IMR-90 (cell line): Measurements from ENCODE around the gene TSPO. TPM values are rescaled to one million over a fixed set of nuclear protein-coding genes. Genes with fewer than 3 reads are reported as not detected.

Source experiments
- ATAC-seq: fragments of 200-7000 bp; cut with Tn5 transposase; 2 replicates; pipeline ENCODE4 v1.9.1; 2020; ENCODE audit warnings: low read depth, mild to moderate bottlenecking, moderate library complexity
- BruUV-seq: library from RNA; stranded (reverse); fragments of 400-500 nt; replicated peaks from 2 replicates; lab custom pipeline; 2021; lab: Mats Ljungman, UMichigan
- CTCF ChIA-PET: fragments of 300-600 bp; formaldehyde crosslinking; extraction: SDS; loops from one replicate; lab custom pipeline; 2021; ENCODE audit warnings: antibody characterized with exemption; lab: Yijun Ruan, JAX
- POLR2A ChIA-PET: fragments of 300-600 bp; sonication (Branson Sonifier 250); formaldehyde crosslinking; loops from one replicate; lab custom pipeline; 2022; ENCODE audit warnings: antibody characterized with exemption; ENCODE audit not compliant: unreplicated experiment; lab: Charles Lee
- DNase-seq: peaks from one replicate; pipeline ENCODE4 v3.0.0; 2013
- H2AFZ ChIP-seq: replicated peaks from 2 replicates; pipeline ENCODE3; 2013; ENCODE audit warnings: low read length, mild to moderate bottlenecking; ENCODE audit not compliant: poor library complexity
- H2AK5ac ChIP-seq: 2 replicates; pipeline ENCODE4 v1.6.1; 2013; ENCODE audit warnings: low read depth, low read length, inconsistent platforms
- H2AK9ac ChIP-seq: replicated peaks from 2 replicates; pipeline ENCODE3; 2013; ENCODE audit warnings: mild to moderate bottlenecking, low read depth, low read length, moderate library complexity; ENCODE audit not compliant: poor library complexity
- H2BK120ac ChIP-seq: 2 replicates; pipeline ENCODE4 v1.6.1; 2013; ENCODE audit warnings: low read depth, low read length, inconsistent platforms
- H2BK15ac ChIP-seq: 3 replicates; pipeline ENCODE4 v1.6.1; 2013; ENCODE audit warnings: low read depth, low read length, inconsistent platforms
- H2BK20ac ChIP-seq: 2 replicates; pipeline ENCODE4 v1.6.1; 2013; ENCODE audit warnings: low read depth, mild to moderate bottlenecking, inconsistent platforms, low read length, moderate library complexity
- H2BK5ac ChIP-seq: 2 replicates; pipeline ENCODE4 v1.6.1; 2013; ENCODE audit warnings: mild to moderate bottlenecking, low read depth, low read length, inconsistent platforms; ENCODE audit not compliant: poor library complexity, severe bottlenecking
- H3K14ac ChIP-seq: replicated peaks from 2 replicates; pipeline ENCODE4 v1.6.1; 2013; ENCODE audit warnings: low read depth, low read length, inconsistent platforms
- H3K18ac ChIP-seq: 2 replicates; pipeline ENCODE4 v1.6.1; 2013; ENCODE audit warnings: low read depth, low read length, control low read depth
- H3K23ac ChIP-seq: 2 replicates; pipeline ENCODE4 v1.6.1; 2013; ENCODE audit warnings: low read depth, low read length, inconsistent platforms
- H3K27ac ChIP-seq: 2 replicates; pipeline ENCODE4 v1.5.1; 2013; ENCODE audit warnings: mild to moderate bottlenecking, control low read depth, low read length; ENCODE audit not compliant: insufficient read depth
- H3K27me3 ChIP-seq: 2 replicates; pipeline ENCODE4 v1.6.1; 2013; ENCODE audit warnings: low read length; ENCODE audit not compliant: control insufficient read depth, insufficient read depth
- H3K36me3 ChIP-seq: 2 replicates; pipeline ENCODE4 v1.6.1; 2013; ENCODE audit warnings: low read length, mixed read lengths; ENCODE audit not compliant: control insufficient read depth, insufficient read depth
- H3K4ac ChIP-seq: 2 replicates; pipeline ENCODE4 v1.6.1; 2013; ENCODE audit warnings: low read depth, low read length, inconsistent platforms
- H3K4me1 ChIP-seq: 2 replicates; pipeline ENCODE4 v1.6.1; 2013; ENCODE audit warnings: low read length, mixed read lengths; ENCODE audit not compliant: control insufficient read depth, insufficient read depth
- H3K4me2 ChIP-seq: 2 replicates; pipeline ENCODE4 v1.6.1; 2013; ENCODE audit warnings: low read depth, mild to moderate bottlenecking, control low read depth, low read length, moderate library complexity
- H3K4me3 ChIP-seq: 2 replicates; pipeline ENCODE4 v1.5.1; 2013; ENCODE audit warnings: low read depth, mild to moderate bottlenecking, control low read depth, low read length, moderate library complexity; ENCODE audit not compliant: insufficient read depth
- H3K56ac ChIP-seq: 2 replicates; pipeline ENCODE4 v1.6.1; 2013; ENCODE audit warnings: low read length, inconsistent platforms; ENCODE audit not compliant: insufficient read depth; ENCODE audit errors: extremely low read depth
- H3K79me1 ChIP-seq, 2 experiments: 2 replicates each; pipeline ENCODE4 v1.6.1; 2013; ENCODE audit warnings: low read length in 2 of 2, inconsistent platforms in 1 of 2, low read depth in 1 of 2
- H3K9ac ChIP-seq: 2 replicates; pipeline ENCODE4 v1.6.1; 2013; ENCODE audit warnings: low read depth, low read length, control low read depth
- H3K9me1 ChIP-seq: 2 replicates; pipeline ENCODE4 v1.6.1; 2013; ENCODE audit warnings: low read length, inconsistent platforms; ENCODE audit not compliant: insufficient read depth
- H3K9me3 ChIP-seq: 2 replicates; pipeline ENCODE4 v1.6.1; 2013; ENCODE audit warnings: low read length; ENCODE audit not compliant: control insufficient read depth, insufficient read depth
- H4K20me1 ChIP-seq: 2 replicates; pipeline ENCODE4 v1.6.1; 2013; ENCODE audit warnings: low read length, inconsistent platforms; ENCODE audit not compliant: insufficient read depth
- H4K5ac ChIP-seq: 2 replicates; pipeline ENCODE4 v1.6.1; 2013; ENCODE audit warnings: mild to moderate bottlenecking, low read depth, low read length, control low read depth
- H4K8ac ChIP-seq, 2 experiments: 2 replicates each; pipeline ENCODE4 v1.6.1; 2013; ENCODE audit warnings: low read depth in 2 of 2, low read length in 2 of 2, control low read depth in 1 of 2, inconsistent platforms in 1 of 2
- H4K91ac ChIP-seq: 2 replicates; pipeline ENCODE4 v1.6.1; 2013; ENCODE audit warnings: low read depth, low read length, inconsistent platforms; ENCODE audit not compliant: insufficient read depth
- MXI1 ChIP-seq: IDR thresholded peaks from 2 replicates; pipeline ENCODE4 v1.6.1; 2012; ENCODE audit warnings: low read depth, mild to moderate bottlenecking, low read length, moderate library complexity, borderline replicate concordance
- SMC3 ChIP-seq: fragments of 150-350 bp; IDR thresholded peaks from 2 replicates; pipeline ENCODE4 v1.6.1; 2016; ENCODE audit warnings: low read depth, mild to moderate bottlenecking, antibody characterized with exemption, low read length, moderate library complexity
- whole genome bisulfite sequencing, 2 experiments: methylation state at CpG; one replicate each; pipeline versions ENCODE4 v1.1.5 to v1.1.7; 2013; ENCODE audit warnings: missing lambda C conversion rate in 2 of 2; ENCODE audit not compliant: insufficient read length in 1 of 2; ENCODE audit errors: extremely low coverage in 2 of 2; 5-methylcytosine and 5-hydroxymethylcytosine counted together
- dilution Hi-C: fragments of 300-500 bp; cut with HindIII; formaldehyde crosslinking; loops from one replicate; pipeline ENCODE4 v1.14.3; 2018; ENCODE audit warnings: low sequenced_read_pairs; ENCODE audit not compliant: unreplicated experiment
- in situ Hi-C: fragments of 300-500 bp; cut with MboI; formaldehyde crosslinking; loops from 3 replicates; pipeline ENCODE4 v1.14.3; 2019; ENCODE audit warnings: low sequenced_read_pairs, inconsistent platforms, mixed read lengths
- intact Hi-C: fragments of 100-400 bp; cut with micrococcal nuclease; formaldehyde crosslinking; loops from 2 replicates; pipeline ENCODE4 v1.10.0; 2022
- polyA plus RNA-seq, 3 experiments: library from polyadenylated mRNA; depleted of rRNA; stranded (reverse); fragments of >200 nt; gene quantifications; 2 replicates each; pipeline ENCODE4 v1.2.3, GENCODE V29; 2012; ENCODE audit warnings: low replicate concordance in 1 of 3
- total RNA-seq: library from RNA; depleted of rRNA; stranded (reverse); fragments of >200 nt; gene quantifications from 2 replicates; pipeline ENCODE4 v1.2.3, GENCODE V29; 2012

The TSPO gene
- total and polyA plus RNA-seq, 2 of the 4 experiments (the other 2 are of a cell fraction) = 115 to 297 TPM

DNA sequence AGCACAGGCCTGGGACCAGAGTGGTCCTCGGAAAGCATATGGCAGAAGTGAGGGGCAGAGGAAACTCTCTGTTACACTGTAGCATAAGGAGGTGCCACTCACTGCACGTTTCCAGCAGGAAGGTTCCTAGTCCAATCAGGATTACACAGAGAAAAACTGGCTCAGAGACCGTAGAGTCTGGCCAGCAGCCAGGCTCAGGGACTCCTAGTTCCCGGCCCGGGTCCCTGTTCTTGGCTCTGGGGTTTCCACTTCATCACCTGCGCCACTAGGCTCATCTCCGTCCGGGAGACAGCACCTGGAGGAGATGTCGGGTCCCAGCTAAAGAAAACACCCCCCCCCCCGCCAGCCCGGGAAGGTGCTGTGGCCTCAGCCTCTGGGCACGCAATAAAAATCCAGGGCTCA lies 34.5 kb downstream of the TSPO start:
- ChIA-PET CTCF (interaction anchor here (0.6 kb wide), 1 partner anchor 401 kb away, joined by 3 read pairs; no protein-coding TSS in a partner anchor), POLR2A (interaction anchor here (0.6 kb wide), 1 partner anchor 35 kb away, joined by 19 read pairs; the partner anchor contains the start of gene TSPO)
- Histone ChIP-seq H2AFZ (peak overlapping the region; percentile 93), H2BK15ac (no peak overlapping the region), H2AK9ac (peak overlapping the region; percentile 67), H3K4me2 (peak overlapping the region; percentile 87), H3K4me3 (peak overlapping the region; percentile 62), H3K9me1 (peaks cover 18% of the 10 kb centered on the region), H3K79me1 (peaks cover 3 to 48% of the 10 kb centered on the region in 2 experiments; a peak in 3 of 4 replicates), H3K27ac (no peak overlapping the region), H3K4me1 (peaks cover 11% of the 10 kb centered on the region), H4K8ac (peak overlapping the region in 1 of 2 experiments; percentile 61; a peak in 1 of 4 replicates), H2AK5ac (peak overlapping the region; percentile 60; the same call in 1 of the 2 replicates), H3K27me3 (no peaks in the 10 kb centered on the region), H2BK5ac (no peak overlapping the region), H3K4ac (peak overlapping the region; percentile 77), H3K23ac (peak overlapping the region; percentile 75), H4K91ac (no peak overlapping the region), H2BK120ac (no peak overlapping the region), H4K20me1 (peaks cover 17% of the 10 kb centered on the region), H2BK20ac (no peak overlapping the region), H4K5ac (no peak overlapping the region), H3K18ac (no peak overlapping the region), H3K9me3 (no peaks in the 10 kb centered on the region), H3K36me3 (peaks cover 1% of the 10 kb centered on the region; the same call in 1 of the 2 replicates), H3K14ac (peak overlapping the region; percentile 37; the same call in 1 of the 2 replicates), H3K56ac (no peak overlapping the region), H3K9ac (peak overlapping the region; percentile 53; the same call in 1 of the 2 replicates)
- peak; percentile 23 for DNase-seq
- intact Hi-C loops = no loop called here
- 0% methylated on average over 3 of the region's 12 CpGs; no CpG with 5 or more reads in 1 of the 2 experiments for WGBS, 2 experiments
- in situ Hi-C loops = no loop called here
- TF ChIP-seq SMC3 (no peak), MXI1 (0 out of 2 replicates have a peak, but pooled peaks have one; percentile 16)
- BruUV-seq = no TSS peak
- ATAC-seq = no peak
- dilution Hi-C loops = no loop called here
